NCI-H748 (cell line): ENCODE data around the gene PDGFD.
A peak's percentile ranks its signal among the peaks of the same experiment; 100 is the strongest.

ENCODE experiments used
- DNase-seq: peaks from one replicate; lab custom pipeline; 2025; ENCODE audit not compliant: unreplicated experiment; lab: John Stamatoyannopoulos, UW

Gene PDGFD

DNA sequence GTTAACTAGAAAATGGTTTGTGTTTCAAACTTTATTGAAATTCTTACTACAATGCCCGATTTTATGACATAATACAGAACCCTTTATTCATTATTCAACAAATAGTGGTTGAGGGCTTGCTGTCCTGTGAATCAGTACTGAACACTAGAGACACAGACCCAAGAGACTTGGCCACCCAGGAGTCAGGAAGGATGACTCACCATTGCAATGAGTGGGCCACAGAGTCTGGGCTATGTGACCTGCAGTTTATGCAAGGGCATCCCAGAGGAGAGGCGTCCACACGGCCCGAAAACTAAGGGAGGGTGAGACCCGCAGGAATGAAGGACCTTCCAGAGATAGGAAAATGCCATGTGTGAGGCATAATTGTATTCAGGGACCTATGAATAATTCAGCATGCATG, 271.3 kb downstream of the PDGFD start:
- no peak for DNase-seq

DNA sequence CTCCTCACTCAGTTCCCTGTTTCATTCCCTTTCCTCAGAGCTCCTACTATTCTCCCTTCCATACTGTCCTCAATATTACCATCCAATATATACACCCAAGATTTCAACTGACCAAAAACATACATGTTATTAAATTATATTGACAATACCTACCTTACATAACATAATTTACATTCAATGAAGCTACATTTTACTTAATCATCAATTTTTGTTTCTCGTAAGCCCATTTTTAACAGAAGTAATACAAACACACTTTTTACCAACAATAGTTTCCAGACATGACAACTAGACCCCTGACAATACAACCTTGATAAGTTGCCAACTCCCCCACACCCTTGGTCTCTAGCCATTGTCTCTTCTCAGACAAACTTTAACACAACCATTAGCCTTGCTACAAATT, 273.3 kb downstream of the PDGFD start:
- DNase-seq = no peak

DNA sequence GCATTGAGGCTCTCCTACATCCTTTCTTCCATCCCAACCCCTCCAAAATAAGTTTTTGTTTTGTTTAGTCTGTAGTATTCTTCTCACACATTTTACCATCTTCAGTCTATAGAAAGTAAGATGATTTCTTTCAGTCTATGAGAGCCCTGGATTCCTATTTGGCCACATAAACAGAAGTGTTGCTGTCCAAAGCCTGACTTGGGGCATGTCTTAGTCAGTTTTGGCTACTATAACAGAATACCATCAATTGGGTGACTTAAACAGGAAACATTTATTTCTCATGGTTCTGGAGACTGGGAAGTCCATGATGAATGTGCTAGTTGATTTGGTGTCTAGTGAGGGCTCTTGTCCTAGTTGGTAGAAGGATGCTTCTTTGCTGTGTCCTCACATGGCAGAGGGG, 274.3 kb downstream of the PDGFD start:
- no peak for DNase-seq

GRCh38 chr11:103888541-103888951, 275.4 kb downstream of the PDGFD start:
- DNase-seq = no peak

DNA sequence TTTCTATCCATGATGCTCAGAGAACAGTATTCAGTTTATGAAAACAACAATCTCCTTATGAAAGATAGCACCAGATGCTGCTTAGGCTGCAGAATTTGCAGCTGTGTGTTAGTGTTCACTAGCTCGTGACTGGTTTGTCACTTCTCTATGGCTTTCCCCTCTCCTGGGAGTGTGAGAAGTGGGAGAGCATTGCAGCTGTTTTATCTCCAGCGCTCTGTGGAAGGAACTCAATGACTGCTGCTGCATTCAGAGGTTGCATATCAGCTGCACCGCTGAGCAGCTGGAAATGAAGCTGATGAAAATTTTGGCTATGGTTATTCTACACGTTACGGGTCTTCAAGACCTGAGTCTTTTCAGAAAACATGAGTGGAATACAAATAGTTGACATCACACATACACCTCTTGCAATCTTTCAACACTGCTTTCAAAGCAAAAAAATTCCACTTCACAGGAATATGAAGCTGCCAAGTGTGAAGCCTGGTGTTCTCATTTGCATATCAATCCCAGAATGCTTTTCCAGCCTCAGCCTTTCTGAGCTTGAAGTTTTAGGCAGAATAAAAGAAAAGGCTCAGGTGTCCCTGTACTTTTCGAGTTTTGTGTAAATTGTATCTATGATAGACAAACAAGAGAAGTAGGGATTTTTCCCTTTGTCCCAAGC, 276.8 kb downstream of the PDGFD start:
- no peak for DNase-seq

DNA sequence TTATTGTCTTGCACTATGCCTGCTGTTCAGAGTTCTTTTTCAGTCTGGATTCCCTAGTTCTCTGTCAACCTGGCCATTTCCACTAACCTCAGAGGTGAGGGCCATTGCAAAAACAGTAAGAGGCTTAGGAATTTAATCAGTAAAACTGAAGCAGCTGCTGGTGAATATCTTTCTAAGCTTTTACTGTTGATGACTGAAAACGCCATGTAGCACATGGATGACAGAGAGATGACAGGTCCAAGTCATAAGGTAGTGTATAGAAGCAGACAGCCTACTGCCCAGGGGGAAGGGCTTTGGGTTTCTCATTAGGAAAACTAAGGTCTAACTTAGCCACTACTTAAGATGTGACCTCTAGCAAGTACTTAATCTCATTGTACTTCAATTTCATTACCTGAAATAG, 280.1 kb downstream of the PDGFD start:
- no peak for DNase-seq

DNA sequence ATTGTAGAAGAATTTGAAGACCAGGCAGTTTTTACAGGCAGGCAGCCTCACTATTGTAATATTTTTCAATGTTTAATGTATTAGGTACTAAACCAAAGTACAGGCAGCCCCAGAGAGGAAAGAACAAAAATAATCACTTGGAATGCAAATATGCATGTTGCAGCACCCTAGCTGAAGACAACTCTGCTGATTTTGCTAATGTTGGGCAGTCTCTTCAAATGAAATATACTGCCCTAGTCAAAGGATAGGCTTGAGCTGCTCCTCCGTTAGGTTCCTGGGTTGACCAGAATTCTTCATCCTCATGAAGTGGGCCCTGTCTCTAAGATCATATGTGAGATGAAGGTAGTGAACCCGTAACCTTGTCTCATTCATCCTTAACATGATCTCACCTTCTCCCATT, 280.7 kb downstream of the PDGFD start:
- no peak for DNase-seq

DNA sequence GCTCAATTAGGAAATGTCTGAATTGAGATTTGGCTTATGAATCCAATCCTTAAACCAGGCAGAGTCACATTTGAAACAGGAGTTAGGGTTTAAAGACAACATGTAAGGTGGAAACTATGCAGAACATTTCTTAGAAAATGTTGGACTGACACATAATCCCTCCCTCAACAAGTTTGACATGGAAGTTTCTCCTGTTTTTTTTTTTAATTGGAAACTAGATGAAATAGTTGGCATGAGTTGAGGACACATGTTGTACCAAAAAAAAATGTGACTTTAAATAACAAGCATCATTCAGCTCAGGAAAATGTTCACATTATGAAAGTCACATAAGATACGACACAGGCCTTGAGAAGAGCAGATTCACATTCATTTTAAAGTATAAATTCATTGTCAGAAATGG, 282.4 kb downstream of the PDGFD start:
- DNase-seq = no peak

DNA sequence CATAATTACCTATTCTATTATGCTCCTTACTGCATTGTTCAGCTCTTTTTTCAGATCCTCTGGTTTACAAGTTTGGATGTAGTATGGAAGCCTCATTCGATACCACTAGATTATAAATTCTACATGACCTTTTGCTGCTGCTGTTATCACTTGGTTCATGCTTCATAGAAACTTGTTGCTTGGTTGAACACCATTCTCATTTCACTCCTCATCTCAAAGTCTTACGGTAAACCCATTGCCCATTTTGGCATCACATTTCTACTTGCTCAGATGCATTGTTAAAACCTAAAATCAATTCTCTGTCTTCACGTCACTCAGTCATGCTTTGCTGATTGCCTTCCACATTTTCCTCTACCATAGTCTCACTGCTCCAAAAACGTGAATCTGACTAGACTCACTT, 283.0 kb downstream of the PDGFD start:
- DNase-seq = no peak

DNA sequence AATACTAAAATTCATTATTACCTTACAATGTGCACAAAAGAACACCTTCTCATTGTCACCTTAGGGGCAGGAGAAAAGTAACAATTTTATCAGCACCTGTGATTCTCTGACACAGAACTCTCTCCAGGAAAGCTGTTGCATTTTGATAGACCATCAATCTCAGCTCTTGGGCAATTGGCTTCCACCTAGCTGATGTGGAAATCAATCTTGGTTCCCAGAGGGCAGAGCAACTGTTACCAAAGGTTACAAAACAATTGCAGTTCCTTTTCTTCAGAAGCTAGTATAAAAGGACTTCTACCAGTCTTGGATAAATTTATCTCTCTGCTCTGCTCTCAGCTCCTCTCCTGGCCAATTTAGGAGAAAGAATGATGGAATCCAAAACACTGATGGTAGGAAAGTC, 285.3 kb downstream of the PDGFD start:
- no peak for DNase-seq

DNA sequence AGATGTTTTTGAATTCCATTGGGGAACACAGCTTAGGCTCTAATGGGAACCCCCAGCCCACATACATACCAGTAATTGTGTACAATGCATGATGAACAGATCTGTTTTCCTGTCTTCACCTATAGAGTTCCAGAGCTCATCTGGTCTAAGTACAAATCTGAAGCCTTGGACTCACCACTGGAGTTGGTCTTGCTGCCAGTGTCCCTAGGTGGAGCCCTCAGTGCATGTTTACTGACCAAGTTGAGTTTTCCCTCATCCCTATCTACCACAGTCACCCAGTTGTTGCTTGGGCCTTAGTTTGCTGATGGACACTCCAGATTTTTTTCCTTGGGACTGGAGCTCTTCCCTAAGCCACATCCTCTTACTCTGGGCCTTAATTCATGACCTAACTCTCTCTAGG, 286.7 kb downstream of the PDGFD start:
- DNase-seq = no peak

- DNase-seq = no peak
These were observed 288.0 kb downstream of the PDGFD start for GRCh38 chr11:103875855-103876510.

GRCh38 chr11:103872748-103873147, 291.2 kb downstream of the PDGFD start:
- DNase-seq = no peak

- DNase-seq = no peak
These were observed 291.9 kb downstream of the PDGFD start for GRCh38 chr11:103871923-103872551.

DNA sequence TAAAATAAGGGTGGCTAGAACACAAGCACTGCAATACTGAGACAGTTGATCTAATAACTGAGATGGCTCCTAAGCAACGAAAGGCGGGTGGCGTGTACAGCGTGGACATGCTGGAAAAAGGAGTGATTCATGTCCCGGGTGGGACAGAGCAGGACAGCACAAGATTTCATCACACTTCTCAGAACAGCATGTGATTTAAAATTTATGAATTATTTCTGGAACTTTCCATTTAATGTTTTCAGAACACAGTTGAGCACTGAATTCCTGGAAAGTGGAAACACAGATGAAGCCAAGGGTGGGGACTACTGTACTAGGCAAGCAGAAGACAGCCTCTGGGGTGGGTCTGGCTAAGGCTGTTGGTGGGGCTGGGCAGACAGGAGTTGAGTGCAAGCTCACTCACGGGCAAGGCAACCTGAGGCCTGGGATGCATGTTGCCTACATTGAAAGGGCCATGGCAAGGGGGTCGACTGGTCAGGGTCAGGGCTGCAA, 293.1 kb downstream of the PDGFD start:
- DNase-seq = no peak

- no peak for DNase-seq
These were observed 296.5 kb downstream of the PDGFD start for GRCh38 chr11:103867481-103867880.

DNA sequence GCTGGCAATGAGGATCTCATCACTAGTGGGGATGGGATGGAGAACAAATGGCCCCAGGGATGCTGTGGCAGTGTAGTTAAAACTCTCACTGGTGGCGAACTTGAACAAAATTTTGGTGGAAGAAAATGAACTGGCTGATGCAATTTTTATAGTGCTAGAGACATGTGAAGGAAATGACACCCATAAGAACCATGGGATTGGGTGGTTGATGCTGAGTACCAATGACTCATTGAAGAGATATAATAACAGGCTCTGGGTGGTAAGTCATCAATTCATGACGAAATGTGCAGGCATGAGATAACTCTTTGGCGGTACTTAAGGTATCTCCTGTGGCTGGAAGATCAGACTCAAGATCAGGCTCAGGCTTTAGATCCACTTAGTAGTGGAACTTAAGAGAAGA, 300.4 kb downstream of the PDGFD start:
- DNase-seq = no peak

GRCh38 chr11:103862802-103863174, 301.2 kb downstream of the PDGFD start:
- DNase-seq = no peak

- peak; percentile 61 for DNase-seq
These were observed 301.7 kb downstream of the PDGFD start for GRCh38 chr11:103862094-103862801.
